ENCODE data around the gene KLHDC8B.
"Not testable (repeated sequence)": the region's sequence is repeated elsewhere in the genome, so short reads cannot be mapped to it uniquely, and the experiment has no call there.

KLHDC8B gene

DNA sequence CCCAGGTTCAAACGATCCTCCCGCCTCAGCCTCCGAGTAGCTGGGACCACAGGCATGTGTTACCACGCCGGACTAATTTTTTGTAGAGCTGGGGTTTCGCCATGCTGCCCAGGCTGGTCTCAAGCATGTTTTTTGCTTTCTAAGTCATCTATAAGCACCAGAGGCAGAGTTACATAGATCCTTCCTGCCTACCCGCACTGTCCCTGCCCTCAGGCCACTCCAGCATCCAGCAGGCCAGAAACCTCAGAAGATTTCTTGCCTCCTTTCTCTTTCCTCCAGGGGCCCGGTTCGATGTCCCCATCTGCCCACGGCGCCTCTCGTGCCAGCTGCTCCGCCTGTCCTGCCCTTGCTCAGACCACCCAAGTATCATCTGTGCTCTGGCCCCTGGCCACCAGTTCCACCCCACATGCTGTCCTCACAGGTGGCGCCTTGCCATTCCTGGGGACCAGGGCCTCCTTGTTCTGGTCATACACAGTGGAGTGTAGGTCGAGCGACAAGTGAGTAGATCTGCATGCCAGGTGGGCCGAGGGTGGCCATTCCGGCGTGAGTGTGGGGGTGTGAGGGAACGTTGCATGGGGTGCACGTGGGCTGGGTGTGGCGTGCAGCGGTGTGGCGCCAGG lies 27.3 kb downstream of the KLHDC8B start:
- no peaks in the 10 kb centered on the region for H3K9me3 ChIP-seq (ENCODE audit: control insufficient read depth, low read length)
- no peaks in the 10 kb centered on the region for H3K27me3 ChIP-seq (replicated peaks; ENCODE audit: control insufficient read depth, insufficient read depth, low read length)
- H3K4me1 ChIP-seq (ENCODE audit: control insufficient read depth, insufficient read depth, low read length): peaks cover 27% of the 10 kb centered on the region
- DNase-seq (ENCODE audit: low read depth): no peak
- no peaks in the 10 kb centered on the region for H3K36me3 ChIP-seq (ENCODE audit: control insufficient read depth, insufficient read depth, low read length, severe bottlenecking)
- peak overlapping the region; percentile 73 for H3K9ac ChIP-seq (ENCODE audit: low read length)
- peak overlapping the region; percentile 90 for H3K4me3 ChIP-seq (ENCODE audit: low read length)

DNA sequence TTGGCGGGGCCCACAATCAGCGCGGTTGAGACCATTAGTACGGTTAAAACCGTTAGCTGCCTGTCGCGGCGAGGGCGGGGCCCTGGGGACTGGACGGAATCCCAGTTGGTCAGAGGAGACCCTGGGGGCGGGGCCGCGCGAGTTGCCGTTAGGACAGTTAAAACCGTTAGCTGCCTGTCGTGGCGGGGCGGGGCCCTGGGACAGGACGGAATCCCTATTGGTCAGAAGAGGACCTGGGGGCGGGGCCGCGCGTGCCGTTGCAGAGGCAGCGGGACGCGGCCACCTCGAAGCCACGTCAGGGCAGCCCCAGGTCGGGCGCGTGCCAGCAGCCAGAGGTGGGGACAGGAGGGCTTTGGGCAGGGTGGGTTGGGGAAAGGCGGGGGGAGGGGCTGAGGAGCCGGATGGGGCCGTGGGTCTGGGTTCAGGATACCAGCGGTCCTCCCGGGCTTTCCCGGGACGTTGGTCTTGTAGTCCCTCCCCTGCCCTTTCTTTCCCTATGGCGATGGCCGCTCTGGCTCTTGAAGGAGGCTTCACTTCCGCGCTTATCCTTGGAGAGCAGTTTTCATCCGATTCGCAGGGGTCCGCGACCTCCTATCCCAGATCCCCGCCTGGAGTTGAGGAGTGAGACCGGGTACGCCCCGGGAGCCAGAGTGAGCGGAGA lies 28.0 kb downstream of the KLHDC8B start:
- no peaks in the 10 kb centered on the region for H3K36me3 ChIP-seq (ENCODE audit: control insufficient read depth, insufficient read depth, low read length, severe bottlenecking)
- no peaks in the 10 kb centered on the region for H3K9me3 ChIP-seq (ENCODE audit: control insufficient read depth, low read length)
- DNase-seq (ENCODE audit: low read depth): peak; percentile 58
- peak overlapping the region; percentile 92 for H3K9ac ChIP-seq (ENCODE audit: low read length)
- H3K27me3 ChIP-seq (replicated peaks; ENCODE audit: control insufficient read depth, insufficient read depth, low read length): no peaks in the 10 kb centered on the region
- peak overlapping the region; percentile 90 for H3K4me3 ChIP-seq (ENCODE audit: low read length)
- H3K4me1 ChIP-seq (ENCODE audit: control insufficient read depth, insufficient read depth, low read length): peaks cover 27% of the 10 kb centered on the region

- Histone ChIP-seq H3K9ac (ENCODE audit: low read length) (peak overlapping the region; percentile 92), H3K36me3 (ENCODE audit: control insufficient read depth, insufficient read depth, low read length, severe bottlenecking) (no peaks in the 10 kb centered on the region), H3K27me3 (replicated peaks; ENCODE audit: control insufficient read depth, insufficient read depth, low read length) (no peaks in the 10 kb centered on the region), H3K9me3 (ENCODE audit: control insufficient read depth, low read length) (no peaks in the 10 kb centered on the region), H3K4me3 (ENCODE audit: low read length) (peak overlapping the region; percentile 90), H3K4me1 (ENCODE audit: control insufficient read depth, insufficient read depth, low read length) (peaks cover 27% of the 10 kb centered on the region)
- no peak for DNase-seq (ENCODE audit: low read depth)
Measured at GRCh38 chr3:49199900-49200281, 28.5 kb downstream of the KLHDC8B start.

GRCh38 chr3:49213541-49213943 lies 42.1 kb downstream of the KLHDC8B start:
- Histone ChIP-seq H3K9ac (ENCODE audit: low read length) (no peak overlapping the region), H3K36me3 (ENCODE audit: control insufficient read depth, insufficient read depth, low read length, severe bottlenecking) (peaks cover 21% of the 10 kb centered on the region), H3K9me3 (ENCODE audit: control insufficient read depth, low read length) (peaks cover 8% of the 10 kb centered on the region), H3K4me3 (ENCODE audit: low read length) (no peak overlapping the region), H3K4me1 (ENCODE audit: control insufficient read depth, insufficient read depth, low read length) (peaks cover 13% of the 10 kb centered on the region), H3K27me3 (replicated peaks; ENCODE audit: control insufficient read depth, insufficient read depth, low read length) (no peaks in the 10 kb centered on the region)
- DNase-seq (ENCODE audit: low read depth): no peak

GRCh38 chr3:49213998-49214397 lies 42.6 kb downstream of the KLHDC8B start:
- Histone ChIP-seq H3K4me1 (ENCODE audit: control insufficient read depth, insufficient read depth, low read length) (peaks cover 15% of the 10 kb centered on the region), H3K4me3 (ENCODE audit: low read length) (no peak overlapping the region), H3K9me3 (ENCODE audit: control insufficient read depth, low read length) (peaks cover 8% of the 10 kb centered on the region), H3K27me3 (replicated peaks; ENCODE audit: control insufficient read depth, insufficient read depth, low read length) (no peaks in the 10 kb centered on the region), H3K36me3 (ENCODE audit: control insufficient read depth, insufficient read depth, low read length, severe bottlenecking) (peaks cover 21% of the 10 kb centered on the region), H3K9ac (ENCODE audit: low read length) (no peak overlapping the region)
- DNase-seq (ENCODE audit: low read depth): no peak

DNA sequence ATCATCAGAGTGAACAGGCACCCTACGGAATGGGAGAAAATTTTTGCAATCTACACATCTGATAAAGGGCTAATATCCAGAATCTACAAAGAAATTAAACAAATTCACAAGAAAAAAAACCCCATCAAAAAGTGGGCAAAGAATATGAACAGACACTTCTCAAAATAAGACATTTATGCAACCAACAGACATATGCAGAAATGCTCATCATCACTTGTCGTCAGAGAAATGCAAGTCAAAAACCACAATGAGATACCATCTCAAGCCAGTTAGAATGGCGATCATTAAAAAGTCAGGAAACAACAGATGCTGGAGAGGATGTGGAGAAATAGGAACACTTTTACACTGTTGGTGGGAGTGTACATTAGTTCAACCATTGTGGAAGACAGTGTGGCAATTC lies 45.3 kb downstream of the KLHDC8B start:
- not testable (repeated sequence) for DNase-seq (ENCODE audit: low read depth); H3K9ac ChIP-seq (ENCODE audit: low read length)

DNA sequence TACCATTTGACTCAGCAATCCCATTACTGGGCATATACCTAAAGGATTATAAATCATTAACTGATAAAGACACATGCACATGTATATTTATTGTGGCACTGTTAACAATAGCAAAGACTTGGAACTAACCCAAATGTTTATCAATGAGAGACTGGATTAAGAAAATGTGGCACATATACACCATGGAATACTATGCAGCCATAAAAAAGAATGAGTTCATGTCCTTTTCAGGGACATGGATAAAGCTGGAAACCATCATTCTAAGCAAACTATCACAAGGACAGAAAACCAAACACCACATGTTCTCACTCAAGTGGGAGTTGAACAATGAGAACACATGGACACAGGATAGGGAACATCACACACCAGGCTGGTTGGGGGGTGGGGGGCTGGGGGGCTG lies 45.7 kb downstream of the KLHDC8B start:
- H3K9me3 ChIP-seq (ENCODE audit: control insufficient read depth, low read length); H3K4me3 ChIP-seq (ENCODE audit: low read length): not testable (repeated sequence)

More for the DNA sequence above, 45.3 kb downstream of the KLHDC8B start:
- H3K27me3 ChIP-seq (replicated peaks; ENCODE audit: control insufficient read depth, insufficient read depth, low read length); H3K4me3 ChIP-seq (ENCODE audit: low read length); H3K9me3 ChIP-seq (ENCODE audit: control insufficient read depth, low read length): not testable (repeated sequence)
- peaks cover 21% of the 10 kb centered on the region for H3K36me3 ChIP-seq (ENCODE audit: control insufficient read depth, insufficient read depth, low read length, severe bottlenecking)
- peaks cover 27% of the 10 kb centered on the region for H3K4me1 ChIP-seq (ENCODE audit: control insufficient read depth, insufficient read depth, low read length)

DNA sequence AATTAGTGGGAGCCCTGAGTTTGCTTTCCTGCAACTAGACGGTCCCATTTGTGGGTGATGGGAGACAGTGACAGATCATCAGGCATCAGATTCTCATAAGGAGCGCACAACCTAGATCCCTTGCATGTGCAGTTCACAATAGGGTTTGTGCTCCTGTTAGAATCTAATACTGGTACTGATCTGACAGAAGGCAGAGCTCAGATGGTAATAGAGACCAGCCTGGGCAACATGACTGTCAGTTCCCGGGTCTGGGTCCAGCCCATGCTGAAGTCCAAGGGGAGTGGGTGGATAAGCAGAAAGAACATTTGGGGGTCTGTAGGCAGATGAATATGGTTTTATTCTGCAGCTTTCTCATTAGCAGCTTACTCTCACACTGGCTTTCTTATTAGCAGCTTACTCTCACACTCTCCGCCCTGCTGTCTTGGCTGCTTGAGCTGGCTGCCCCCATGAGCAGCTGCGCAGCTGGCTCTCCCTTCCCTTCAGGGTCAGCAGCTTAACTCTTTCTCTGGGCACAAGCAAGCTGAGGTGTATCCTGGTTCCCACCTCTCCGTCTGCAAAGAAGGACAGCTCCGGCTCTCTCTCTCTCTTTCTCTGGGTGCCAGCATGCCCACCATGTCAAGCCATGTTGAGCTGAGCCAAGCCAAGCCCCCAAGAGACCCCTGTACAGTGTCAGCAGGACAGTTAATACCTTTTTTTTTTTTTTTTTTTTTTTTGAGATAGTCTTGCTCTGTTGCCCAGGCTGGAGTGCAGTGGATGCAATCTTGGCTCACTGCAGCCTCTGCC lies 46.5 kb downstream of the KLHDC8B start:
- no peaks in the 10 kb centered on the region for H3K27me3 ChIP-seq (replicated peaks; ENCODE audit: control insufficient read depth, insufficient read depth, low read length)
- peak overlapping the region; percentile 71 for H3K9ac ChIP-seq (ENCODE audit: low read length)
- no peak overlapping the region for H3K4me3 ChIP-seq (ENCODE audit: low read length)
- H3K36me3 ChIP-seq (ENCODE audit: control insufficient read depth, insufficient read depth, low read length, severe bottlenecking): peaks cover 15% of the 10 kb centered on the region
- peaks cover 8% of the 10 kb centered on the region for H3K9me3 ChIP-seq (ENCODE audit: control insufficient read depth, low read length)
- peaks cover 32% of the 10 kb centered on the region for H3K4me1 ChIP-seq (ENCODE audit: control insufficient read depth, insufficient read depth, low read length)
- DNase-seq (ENCODE audit: low read depth): no peak

More for the DNA sequence above, 45.7 kb downstream of the KLHDC8B start:
- peaks cover 21% of the 10 kb centered on the region for H3K36me3 ChIP-seq (ENCODE audit: control insufficient read depth, insufficient read depth, low read length, severe bottlenecking)
- not testable (repeated sequence) for DNase-seq (ENCODE audit: low read depth); H3K9ac ChIP-seq (ENCODE audit: low read length); H3K27me3 ChIP-seq (replicated peaks; ENCODE audit: control insufficient read depth, insufficient read depth, low read length)
- peaks cover 30% of the 10 kb centered on the region for H3K4me1 ChIP-seq (ENCODE audit: control insufficient read depth, insufficient read depth, low read length)

DNA sequence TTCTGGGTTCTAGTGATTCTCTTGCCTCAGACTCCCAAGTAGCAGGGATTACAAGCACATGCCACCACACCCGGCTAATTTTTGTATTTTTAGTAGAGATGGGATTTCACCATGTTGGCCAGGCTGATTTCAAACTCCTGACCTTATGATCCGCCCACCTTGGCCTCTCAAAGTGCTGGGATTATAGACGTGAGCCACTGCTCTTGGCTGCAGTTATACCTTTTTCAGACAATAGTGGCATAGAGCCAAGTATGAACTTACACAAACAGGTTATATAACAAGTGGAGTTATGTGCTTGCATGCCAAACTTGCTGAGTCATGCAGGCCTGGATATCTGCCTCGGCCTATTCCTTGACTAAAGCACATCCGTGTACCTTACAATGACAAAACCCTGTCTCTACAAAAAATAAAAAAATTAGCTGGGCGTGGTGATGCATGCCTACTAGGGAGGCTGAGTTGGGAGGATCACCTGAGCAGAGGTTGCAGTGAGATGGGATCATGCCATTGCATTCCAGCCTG lies 47.1 kb downstream of the KLHDC8B start:
- H3K9me3 ChIP-seq (ENCODE audit: control insufficient read depth, low read length); H3K4me3 ChIP-seq (ENCODE audit: low read length); H3K27me3 ChIP-seq (replicated peaks; ENCODE audit: control insufficient read depth, insufficient read depth, low read length); H3K9ac ChIP-seq (ENCODE audit: low read length): not testable (repeated sequence)
- peaks cover 32% of the 10 kb centered on the region for H3K4me1 ChIP-seq (ENCODE audit: control insufficient read depth, insufficient read depth, low read length)
- peak; percentile 67 for DNase-seq (ENCODE audit: low read depth)
- H3K36me3 ChIP-seq (ENCODE audit: control insufficient read depth, insufficient read depth, low read length, severe bottlenecking): peaks cover 15% of the 10 kb centered on the region

GRCh38 chr3:49219132-49219531 lies 47.7 kb downstream of the KLHDC8B start:
- Histone ChIP-seq H3K9me3 (ENCODE audit: control insufficient read depth, low read length) (peaks cover 2% of the 10 kb centered on the region), H3K27me3 (replicated peaks; ENCODE audit: control insufficient read depth, insufficient read depth, low read length) (no peaks in the 10 kb centered on the region), H3K4me3 (ENCODE audit: low read length) (no peak overlapping the region), H3K36me3 (ENCODE audit: control insufficient read depth, insufficient read depth, low read length, severe bottlenecking) (peaks cover 10% of the 10 kb centered on the region), H3K9ac (ENCODE audit: low read length) (peak overlapping the region; percentile 29), H3K4me1 (ENCODE audit: control insufficient read depth, insufficient read depth, low read length) (peaks cover 32% of the 10 kb centered on the region)
- DNase-seq (ENCODE audit: low read depth): no peak

DNA sequence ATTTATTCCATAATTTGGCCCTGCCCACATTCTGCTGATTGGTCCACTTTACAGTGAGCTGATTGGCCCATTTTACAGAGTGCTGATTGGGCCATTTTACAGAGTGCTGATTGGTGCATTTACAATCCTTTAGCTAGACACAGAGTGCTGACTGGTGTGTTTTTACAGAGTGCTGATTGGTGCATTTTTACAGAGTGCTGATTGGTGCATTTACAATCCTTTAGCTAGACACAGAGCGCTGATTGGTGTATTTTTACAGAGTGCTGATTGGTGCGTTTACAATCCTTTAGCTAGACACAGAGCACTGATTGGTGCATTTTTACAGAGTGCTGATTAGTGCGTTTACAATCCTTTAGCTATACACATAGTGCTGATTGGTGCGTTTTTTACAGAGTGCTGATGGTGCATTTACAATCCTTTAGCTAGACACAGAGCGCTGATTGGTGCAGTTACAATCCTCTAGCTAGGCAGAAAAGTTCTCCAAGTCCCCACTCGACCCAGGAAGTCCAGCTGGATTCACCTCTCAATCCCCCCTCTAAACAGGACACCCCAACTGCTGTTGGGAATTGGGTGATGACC lies 49.7 kb downstream of the KLHDC8B start:
- not testable (repeated sequence) for H3K9ac ChIP-seq (ENCODE audit: low read length)

More for the DNA sequence above, 49.7 kb downstream of the KLHDC8B start:
- H3K36me3 ChIP-seq (ENCODE audit: control insufficient read depth, insufficient read depth, low read length, severe bottlenecking); DNase-seq (ENCODE audit: low read depth); H3K9me3 ChIP-seq (ENCODE audit: control insufficient read depth, low read length); H3K4me3 ChIP-seq (ENCODE audit: low read length); H3K27me3 ChIP-seq (replicated peaks; ENCODE audit: control insufficient read depth, insufficient read depth, low read length): not testable (repeated sequence)
- H3K4me1 ChIP-seq (ENCODE audit: control insufficient read depth, insufficient read depth, low read length): peaks cover 32% of the 10 kb centered on the region
